ENCODE results near the gene PRMT1.

The PRMT1 gene

DNA sequence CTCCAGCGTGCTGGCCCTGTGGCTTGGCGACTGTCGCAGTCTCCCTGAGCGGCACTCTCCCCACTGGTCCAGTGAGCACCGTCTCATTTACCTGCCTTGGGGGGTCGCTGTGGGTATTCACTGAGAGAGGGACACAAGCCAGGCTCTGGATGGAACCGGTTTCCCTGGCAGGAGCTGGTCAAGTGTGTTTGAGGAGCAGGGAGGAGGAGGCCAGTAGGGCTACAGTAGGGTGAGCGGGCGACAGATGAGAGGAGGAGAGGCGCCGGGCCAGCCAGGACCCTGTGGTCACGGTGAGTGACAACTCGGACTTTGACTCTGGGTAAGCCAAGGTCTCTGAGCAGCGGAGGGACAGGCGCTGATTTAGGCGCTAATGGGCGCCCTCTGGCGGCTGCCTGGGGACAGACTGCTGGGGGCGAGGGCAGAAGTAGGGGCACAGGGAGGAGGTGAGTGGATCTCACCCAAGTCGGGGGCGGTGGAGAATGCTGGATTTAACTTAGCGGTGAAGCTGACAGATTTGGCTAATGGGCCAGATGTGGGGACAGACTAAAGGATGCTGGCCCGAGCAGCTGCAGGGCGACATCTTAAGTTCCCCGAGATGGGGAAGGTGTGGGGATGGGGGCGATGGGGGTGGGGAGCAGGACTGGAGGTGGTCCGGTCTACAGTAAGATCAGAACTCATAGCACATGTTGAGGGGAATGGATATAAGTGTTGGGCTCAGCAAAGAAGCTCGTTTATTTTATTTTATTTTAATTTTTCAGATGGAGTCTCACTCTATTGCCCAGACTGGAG, 4.7 kb upstream of the PRMT1 start:
- DNase-seq, result peak; percentile 78

DNA sequence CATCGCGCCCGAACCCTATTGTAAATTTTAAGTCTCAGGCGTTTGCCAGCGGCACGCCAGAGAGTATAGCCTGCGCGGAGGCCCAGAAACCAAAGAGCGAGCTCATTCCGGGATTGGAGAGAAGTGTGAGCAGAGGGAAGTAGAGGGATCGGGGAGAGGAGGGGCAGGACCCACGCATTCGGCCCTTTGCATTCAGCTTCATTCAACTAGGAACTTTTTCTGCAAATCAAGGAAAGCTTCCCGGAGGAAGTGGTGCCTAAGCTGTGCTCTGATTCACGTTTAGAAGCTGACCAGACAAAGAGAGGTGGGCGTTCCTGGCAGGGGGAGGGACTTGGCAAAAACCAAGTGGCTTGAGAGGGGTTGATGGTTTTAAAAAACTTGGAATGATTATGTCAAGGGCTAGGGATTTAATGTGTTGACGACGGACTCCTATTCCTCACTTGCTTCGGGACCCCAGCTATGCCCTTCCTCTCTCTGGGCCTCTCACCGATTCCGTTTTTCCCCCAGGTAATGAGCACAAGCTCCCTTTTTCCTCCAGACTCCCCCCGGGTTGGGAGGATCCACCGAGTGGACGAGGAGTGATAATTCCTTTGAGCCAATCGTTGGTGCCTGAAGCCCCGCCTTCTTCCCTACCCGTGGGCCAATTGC, 811 bp upstream of the PRMT1 start:
- peak; percentile 94 for DNase-seq

GRCh38 chr19:49676784-49677230, 264 bp upstream of the PRMT1 start:
- peak; percentile 100 for DNase-seq

DNA sequence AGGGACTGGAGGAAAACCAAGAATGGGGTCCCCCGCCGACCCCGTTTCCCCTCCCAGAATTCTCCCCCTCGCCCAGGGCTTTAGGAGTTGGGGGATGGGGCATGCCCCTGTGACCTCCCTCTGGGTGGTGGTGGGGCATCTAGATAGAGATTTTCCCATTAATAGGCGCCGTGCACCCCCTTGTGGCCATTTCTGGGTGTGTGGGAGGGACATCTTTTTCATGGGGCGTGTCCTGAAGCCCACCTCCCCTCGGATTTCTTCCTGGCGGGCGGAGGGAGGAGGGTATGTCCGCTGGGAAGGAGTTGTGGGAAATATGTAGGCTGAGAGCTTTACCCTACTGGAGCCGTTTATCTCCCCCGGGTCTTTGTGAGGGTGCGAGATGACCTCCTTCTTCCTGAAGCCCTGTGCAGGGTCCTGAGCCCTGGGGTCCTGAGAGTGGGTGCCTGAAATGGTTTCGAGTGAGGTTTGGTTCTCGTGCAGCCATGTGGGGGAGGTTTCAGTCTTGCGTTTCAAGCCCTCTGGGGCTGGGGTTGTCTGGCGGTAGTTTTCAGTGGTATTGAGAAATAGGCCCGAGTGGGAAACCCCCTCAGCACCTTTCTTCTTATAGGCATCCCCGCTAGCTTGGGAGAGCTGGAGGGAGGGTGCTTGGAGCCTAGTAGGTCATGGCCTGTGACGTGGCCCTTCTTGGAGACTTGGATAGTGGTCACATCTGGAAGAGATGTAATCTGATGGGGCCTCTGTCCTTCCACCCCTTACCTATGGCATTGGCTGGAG, 1.0 kb downstream of the PRMT1 start:
- peak; percentile 95 for DNase-seq

- no peak for DNase-seq
These were observed 2.1 kb downstream of the PRMT1 start for GRCh38 chr19:49678985-49679770.

DNA sequence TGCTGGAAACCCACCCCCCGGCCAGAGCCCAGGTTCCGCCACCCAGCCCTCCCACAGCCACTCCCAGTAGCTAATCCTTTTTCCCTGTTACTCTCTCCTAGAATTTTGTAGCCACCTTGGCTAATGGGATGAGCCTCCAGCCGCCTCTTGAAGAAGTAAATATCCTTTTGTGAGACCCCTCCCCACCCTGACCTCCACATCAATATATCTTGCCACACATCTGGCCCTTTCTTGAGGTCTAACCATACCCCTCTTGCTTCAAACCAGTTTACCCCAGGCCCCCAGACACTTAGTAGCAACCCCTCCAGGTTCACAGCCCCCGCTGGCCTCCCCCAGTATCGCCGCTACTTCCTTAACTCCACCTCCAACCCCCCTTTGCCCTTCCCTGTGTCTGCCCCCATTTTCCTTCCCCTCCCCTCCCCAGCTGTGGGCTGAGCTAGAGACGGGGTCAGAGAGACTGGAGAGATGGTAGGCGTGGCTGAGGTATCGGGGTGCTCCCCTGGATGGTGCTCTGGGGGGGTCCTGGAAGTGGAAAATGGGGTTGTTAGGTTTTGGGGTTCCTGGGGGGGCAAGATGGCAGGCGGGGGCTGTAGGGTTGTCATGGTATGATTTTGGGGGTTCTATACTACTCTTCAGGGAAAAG, 2.8 kb downstream of the PRMT1 start:
- DNase-seq, result no peak

- DNase-seq, result peak; percentile 92
These were observed 3.6 kb downstream of the PRMT1 start for GRCh38 chr19:49680421-49681351.

GRCh38 chr19:49681830-49682229, 4.8 kb downstream of the PRMT1 start:
- no peak for DNase-seq

DNA sequence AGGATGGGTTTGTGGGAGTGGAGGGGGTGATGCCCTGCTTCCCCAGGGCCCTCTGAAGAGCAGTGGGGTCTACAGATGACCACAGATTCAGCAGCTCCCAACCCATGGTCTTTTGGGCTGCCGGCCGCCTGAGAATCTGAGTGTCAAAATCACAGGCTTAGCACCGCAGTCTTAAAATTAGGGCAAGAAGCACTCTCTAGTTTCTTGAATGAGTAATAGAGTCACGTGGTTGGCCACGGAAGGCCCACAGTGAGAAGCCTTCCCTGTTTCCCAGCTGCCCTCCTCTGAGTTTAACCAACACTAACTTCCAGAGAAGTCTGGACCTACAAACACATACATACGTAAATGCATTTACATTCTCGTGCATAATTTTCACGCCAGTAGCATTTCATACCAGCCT, 5.2 kb downstream of the PRMT1 start:
- no peak for DNase-seq

- no peak for DNase-seq
These were observed 6.8 kb downstream of the PRMT1 start for GRCh38 chr19:49683814-49684250.

DNA sequence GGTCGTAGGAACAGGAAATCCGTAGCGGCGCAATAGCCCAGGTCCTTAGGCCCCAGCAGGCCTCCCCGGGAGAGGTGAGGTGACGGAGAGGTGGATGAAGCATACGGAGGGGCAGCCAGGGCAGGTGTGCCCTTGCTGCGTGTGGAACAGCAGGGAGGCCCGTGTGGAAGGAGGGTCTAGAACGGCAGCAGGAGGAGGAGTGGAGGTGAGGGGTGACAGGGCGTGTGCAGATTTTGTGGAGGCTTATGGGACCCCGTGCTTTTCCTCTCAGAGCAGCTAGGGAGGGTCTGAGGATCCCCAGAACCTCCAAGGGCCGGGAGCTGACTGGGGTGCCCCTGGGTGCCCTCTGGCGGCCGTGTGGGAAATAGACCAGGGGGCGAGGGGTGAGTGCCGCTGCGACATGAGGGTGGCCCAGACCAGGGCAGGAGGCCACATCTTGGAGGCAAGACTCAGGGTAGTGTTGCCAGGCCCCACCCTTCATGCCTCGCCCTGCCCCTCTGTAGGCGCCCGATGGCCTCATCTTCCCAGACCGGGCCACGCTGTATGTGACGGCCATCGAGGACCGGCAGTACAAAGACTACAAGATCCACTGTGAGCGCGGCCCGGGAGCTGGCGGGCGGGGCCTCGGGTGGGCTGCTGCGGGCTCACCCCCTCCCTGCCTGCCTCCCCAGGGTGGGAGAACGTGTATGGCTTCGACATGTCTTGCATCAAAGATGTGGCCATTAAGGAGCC, 7.3 kb downstream of the PRMT1 start:
- DNase-seq, result no peak

GRCh38 chr19:49684983-49685553, 8.0 kb downstream of the PRMT1 start:
- no peak for DNase-seq

DNA sequence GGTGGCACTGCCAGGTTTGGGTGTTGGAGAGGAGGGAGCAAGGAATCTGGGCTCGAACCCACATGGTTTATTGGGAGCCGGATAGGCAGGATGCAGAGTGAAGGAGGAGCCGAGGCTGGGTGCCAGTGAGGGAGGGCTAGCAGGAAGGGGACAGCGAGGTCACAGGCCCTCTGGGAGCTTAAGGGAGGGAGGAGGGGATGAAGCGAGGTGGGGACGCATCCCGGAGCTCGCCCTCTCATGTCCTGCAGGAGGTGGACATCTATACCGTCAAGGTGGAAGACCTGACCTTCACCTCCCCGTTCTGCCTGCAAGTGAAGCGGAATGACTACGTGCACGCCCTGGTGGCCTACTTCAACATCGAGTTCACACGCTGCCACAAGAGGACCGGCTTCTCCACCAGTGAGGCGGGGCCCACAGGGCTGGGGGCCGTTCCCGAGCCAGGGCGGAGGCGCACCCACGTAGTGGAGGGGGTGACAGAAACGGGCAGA, 8.8 kb downstream of the PRMT1 start:
- no peak for DNase-seq

GRCh38 chr19:49686503-49687088, 9.5 kb downstream of the PRMT1 start:
- DNase-seq, result no peak

GRCh38 chr19:49687150-49687549, 10.1 kb downstream of the PRMT1 start:
- no peak for DNase-seq

DNA sequence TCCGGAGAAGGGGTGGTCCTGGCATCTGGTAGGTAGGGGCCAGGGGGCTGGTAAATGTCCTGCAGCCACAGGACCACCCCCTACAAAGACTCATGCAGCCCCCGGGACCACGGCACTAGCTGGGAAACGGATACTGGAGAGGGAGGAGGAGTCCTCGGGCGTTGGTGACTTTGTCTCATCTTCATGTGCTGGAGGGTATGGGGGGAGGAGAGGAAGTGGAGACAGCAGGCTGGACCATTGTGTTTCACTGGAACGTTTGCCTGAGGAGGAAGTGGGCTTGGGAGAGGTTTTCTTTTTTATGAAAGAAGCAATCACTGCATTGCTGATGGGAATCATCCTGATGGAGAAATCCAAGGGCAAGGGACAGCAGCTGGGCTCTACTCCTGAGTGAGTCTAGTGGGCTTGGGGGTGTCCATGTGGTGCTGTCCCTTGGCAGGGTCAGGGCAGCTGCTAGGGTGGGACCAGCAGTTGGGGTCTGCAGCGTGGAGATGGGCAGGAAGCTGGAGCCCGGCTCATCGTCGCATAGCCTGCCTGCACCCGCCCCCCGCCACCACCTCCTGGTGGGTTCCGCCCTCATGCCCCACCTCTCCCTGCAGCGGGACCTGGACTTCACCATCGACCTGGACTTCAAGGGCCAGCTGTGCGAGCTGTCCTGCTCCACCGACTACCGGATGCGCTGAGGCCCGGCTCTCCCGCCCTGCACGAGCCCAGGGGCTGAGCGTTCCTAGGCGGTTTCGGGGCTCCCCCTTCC, 10.7 kb downstream of the PRMT1 start:
- no peak for DNase-seq

- no peak for DNase-seq
These were observed 11.6 kb downstream of the PRMT1 start for GRCh38 chr19:49688531-49689132.

Data from NCI-H1694 (cell line).